ENCODE data around the gene RNF213. TPM values are rescaled to one million over a fixed set of nuclear protein-coding genes. Genes with fewer than 3 reads are reported as not detected.

Gene RNF213
- total RNA-seq, 1 experiment from 2014 or later: 44.5 TPM

- no TSS peak for BruUV-seq (replicated peaks)
- ATAC-seq (no peak), DNase-seq (ENCODE audit: low read depth, low spot score) (no peak)
- H4K20me1 ChIP-seq (ENCODE audit: insufficient read depth): no peaks in the 10 kb centered on the region
- H3K27ac ChIP-seq (ENCODE audit: low read depth, low read length): no peak overlapping the region
- intact Hi-C loops (cut with micrococcal nuclease): no loop called here
- RAD21 ChIA-PET (ENCODE audit: low non-redundant PET in 1 of 2, low total read pairs in 2 of 2, uncharacterized antibody in 2 of 2, unreplicated experiment in 2 of 2): no interaction called here
- CTCF ChIA-PET: interaction anchor here (2.1 kb wide), 1 partner anchor 478 kb away, joined by 5 read pairs; no protein-coding TSS in a partner anchor
- no peak overlapping the region for H2AFZ ChIP-seq (ENCODE audit: low read depth, low read length, poor library complexity, severe bottlenecking)
- no peaks in the 10 kb centered on the region for H3K4me1 ChIP-seq (ENCODE audit: control insufficient read depth in 1 of 2, insufficient read depth in 2 of 2, low read length in 2 of 2)
- no peak overlapping the region for H3K9ac ChIP-seq (ENCODE audit: low read length)
- POLR2A ChIA-PET: no interaction called here
- H3K36me3 ChIP-seq (ENCODE audit: control insufficient read depth in 1 of 2, insufficient read depth in 2 of 2, low read length in 2 of 2): peaks cover 0 to 11% of the 10 kb centered on the region in 2 experiments; a peak in 1 of 4 replicates
- no peak overlapping the region for H3K4me2 ChIP-seq (ENCODE audit: low read length)
- H3K9me3 ChIP-seq (ENCODE audit: control insufficient read depth in 1 of 2, insufficient read depth in 1 of 2, low read depth in 1 of 2, low read length in 2 of 2): no peaks in the 10 kb centered on the region
- no peak overlapping the region for H3K4me3 ChIP-seq (replicated peaks in 1 of 2; ENCODE audit: low read depth in 1 of 2, low read length in 2 of 2)
- peaks cover 7% of the 10 kb centered on the region; the same call in 1 of the 2 replicates for H3K79me2 ChIP-seq (ENCODE audit: insufficient read depth, low read length)
- no peaks in the 10 kb centered on the region for H3K27me3 ChIP-seq (ENCODE audit: insufficient read depth, low read length)
- TF ChIP-seq POLR2AphosphoS5 (IDR thresholded peaks at IDR 0.05; ENCODE audit: low read depth, low read length) (0 out of 2 replicates have a peak, but pooled peaks have one; percentile 12), ZBTB33 (IDR thresholded peaks at IDR 0.05; ENCODE audit: extremely low read depth, insufficient replicate concordance, low read length) (no peak)
- H3K9me2 ChIP-seq (ENCODE audit: insufficient read depth): no peaks in the 10 kb centered on the region
Measured at GRCh38 chr17:80421381-80422090, 160.9 kb downstream of the RNF213 start.

- Histone ChIP-seq H3K4me1 (ENCODE audit: control insufficient read depth in 1 of 2, insufficient read depth in 2 of 2, low read length in 2 of 2) (no peaks in the 10 kb centered on the region), H4K20me1 (ENCODE audit: insufficient read depth) (no peaks in the 10 kb centered on the region), H3K4me2 (ENCODE audit: low read length) (no peak overlapping the region), H3K9ac (ENCODE audit: low read length) (no peak overlapping the region), H3K36me3 (ENCODE audit: control insufficient read depth in 1 of 2, insufficient read depth in 2 of 2, low read length in 2 of 2) (peaks cover 0 to 11% of the 10 kb centered on the region in 2 experiments; a peak in 1 of 4 replicates), H3K9me3 (ENCODE audit: control insufficient read depth in 1 of 2, insufficient read depth in 1 of 2, low read depth in 1 of 2, low read length in 2 of 2) (no peaks in the 10 kb centered on the region), H3K4me3 (replicated peaks in 1 of 2; ENCODE audit: low read depth in 1 of 2, low read length in 2 of 2) (no peak overlapping the region), H3K79me2 (ENCODE audit: insufficient read depth, low read length) (peaks cover under 1% of the 10 kb centered on the region; the same call in 1 of the 2 replicates), H3K27ac (ENCODE audit: low read depth, low read length) (no peak overlapping the region), H2AFZ (ENCODE audit: low read depth, low read length, poor library complexity, severe bottlenecking) (no peak overlapping the region), H3K9me2 (ENCODE audit: insufficient read depth) (no peaks in the 10 kb centered on the region), H3K27me3 (ENCODE audit: insufficient read depth, low read length) (no peaks in the 10 kb centered on the region)
- no peak for ATAC-seq
- POLR2A ChIA-PET: no interaction called here
- BruUV-seq (replicated peaks): no TSS peak
- CTCF ChIA-PET: interaction anchor here (2.1 kb wide), 1 partner anchor 477 kb away, joined by 5 read pairs; no protein-coding TSS in a partner anchor
- intact Hi-C loops (cut with micrococcal nuclease): no loop called here
- DNase-seq (ENCODE audit: low read depth, low spot score): no peak
- RAD21 ChIA-PET (ENCODE audit: low non-redundant PET in 1 of 2, low total read pairs in 2 of 2, uncharacterized antibody in 2 of 2, unreplicated experiment in 2 of 2): no interaction called here
- TF ChIP-seq ELF1 (IDR thresholded peaks at IDR 0.05; ENCODE audit: borderline replicate concordance, low read depth) (no peak), POLR2AphosphoS5 (IDR thresholded peaks at IDR 0.05; ENCODE audit: low read depth, low read length) (no peak), ZFX (IDR thresholded peaks at IDR 0.05) (no peak), REST (IDR thresholded peaks at IDR 0.05; ENCODE audit: low read depth) (no peak), SIN3A (IDR thresholded peaks at IDR 0.05; ENCODE audit: low read depth) (no peak), EGR1 (IDR thresholded peaks at IDR 0.05; ENCODE audit: low read depth) (no peak), RAD21 (IDR thresholded peaks at IDR 0.05; ENCODE audit: low read depth) (no peak), YY1 (IDR thresholded peaks at IDR 0.05; ENCODE audit: extremely low read depth, insufficient replicate concordance, low read depth, low read length) (no peak), POLR2A (IDR thresholded peaks at IDR 0.05; ENCODE audit: borderline replicate concordance, extremely low read depth, insufficient read depth, insufficient read length) (no peak), FOSL1 (IDR thresholded peaks at IDR 0.05; ENCODE audit: low read depth) (no peak), JUND (IDR thresholded peaks at IDR 0.05) (no peak), ATF3 (IDR thresholded peaks at IDR 0.05) (no peak), CBX3 (IDR thresholded peaks at IDR 0.05; ENCODE audit: low read depth) (no peak), MAX (IDR thresholded peaks at IDR 0.05) (no peak)
Measured at GRCh38 chr17:80422276-80422675, 161.6 kb downstream of the RNF213 start.
